B cell (primary cell): ENCODE data around the gene PLEKHA5.

ENCODE experiments used
- EZH2 ChIP-seq: IDR thresholded peaks from 2 replicates; pipeline ENCODE4 v1.6.1; 2012; ENCODE audit warnings: borderline replicate concordance, low read depth, mild to moderate bottlenecking, moderate library complexity, low read length; ENCODE audit not compliant: insufficient read depth, poor library complexity, severe bottlenecking
- TF ChIP-seq, protein P1 (sequence below): fragments of 200-600 bp; IDR thresholded peaks from one replicate; pipeline ENCODE4 v1.8.0; 2022; ENCODE audit warnings: antibody characterized with exemption, mild to moderate bottlenecking

DNA sequence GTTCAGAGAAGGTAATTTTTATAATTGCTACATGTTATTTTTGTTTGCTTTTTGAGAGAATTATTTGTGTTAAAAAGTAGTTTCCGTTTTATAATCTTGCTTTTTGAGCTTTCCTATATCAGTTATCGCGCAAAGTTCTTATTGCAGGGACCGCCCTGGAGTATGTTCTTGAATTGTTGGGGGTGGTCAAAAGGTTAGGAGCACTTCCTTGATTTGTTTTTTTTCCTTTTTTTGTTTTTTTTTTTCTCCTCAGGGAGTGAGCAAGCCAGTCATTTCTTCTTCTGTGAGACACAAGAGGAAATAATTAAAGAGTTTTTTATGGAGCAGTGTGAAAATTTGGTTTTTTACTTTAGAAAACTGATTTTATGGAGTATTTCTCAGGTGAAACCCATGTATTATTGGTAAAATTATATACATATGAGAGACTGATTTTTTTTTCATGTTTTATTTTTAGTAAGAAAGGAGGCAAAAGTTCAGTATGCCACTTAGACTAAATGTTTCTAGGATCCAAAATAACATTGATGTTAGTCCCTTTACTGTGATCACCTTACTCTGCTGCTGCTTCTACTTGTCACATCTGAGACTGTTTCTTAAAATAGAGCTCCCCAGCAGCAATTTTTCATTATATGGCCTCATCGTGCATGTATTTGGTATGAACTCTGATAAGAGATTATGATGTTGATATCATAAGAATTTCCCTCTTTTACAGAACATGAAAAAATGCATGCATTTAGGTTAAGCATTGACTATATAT, 26.6 kb downstream of the PLEKHA5 start:
- TF ChIP-seq, protein P1, sequence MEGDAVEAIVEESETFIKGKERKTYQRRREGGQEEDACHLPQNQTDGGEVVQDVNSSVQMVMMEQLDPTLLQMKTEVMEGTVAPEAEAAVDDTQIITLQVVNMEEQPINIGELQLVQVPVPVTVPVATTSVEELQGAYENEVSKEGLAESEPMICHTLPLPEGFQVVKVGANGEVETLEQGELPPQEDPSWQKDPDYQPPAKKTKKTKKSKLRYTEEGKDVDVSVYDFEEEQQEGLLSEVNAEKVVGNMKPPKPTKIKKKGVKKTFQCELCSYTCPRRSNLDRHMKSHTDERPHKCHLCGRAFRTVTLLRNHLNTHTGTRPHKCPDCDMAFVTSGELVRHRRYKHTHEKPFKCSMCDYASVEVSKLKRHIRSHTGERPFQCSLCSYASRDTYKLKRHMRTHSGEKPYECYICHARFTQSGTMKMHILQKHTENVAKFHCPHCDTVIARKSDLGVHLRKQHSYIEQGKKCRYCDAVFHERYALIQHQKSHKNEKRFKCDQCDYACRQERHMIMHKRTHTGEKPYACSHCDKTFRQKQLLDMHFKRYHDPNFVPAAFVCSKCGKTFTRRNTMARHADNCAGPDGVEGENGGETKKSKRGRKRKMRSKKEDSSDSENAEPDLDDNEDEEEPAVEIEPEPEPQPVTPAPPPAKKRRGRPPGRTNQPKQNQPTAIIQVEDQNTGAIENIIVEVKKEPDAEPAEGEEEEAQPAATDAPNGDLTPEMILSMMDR, result no peak
- no peak for TF ChIP-seq EZH2
